HuH-7.5 (cell line): Measurements from ENCODE around the gene PILRB.
"Not testable (repeated sequence)": the region's sequence is repeated elsewhere in the genome, so short reads cannot be mapped to it uniquely, and the experiment has no call there.

Experiments
- DNase-seq: peaks from one replicate; pipeline ENCODE4 v3.0.0; 2011; ENCODE audit warnings: low spot score

The PILRB gene

DNA sequence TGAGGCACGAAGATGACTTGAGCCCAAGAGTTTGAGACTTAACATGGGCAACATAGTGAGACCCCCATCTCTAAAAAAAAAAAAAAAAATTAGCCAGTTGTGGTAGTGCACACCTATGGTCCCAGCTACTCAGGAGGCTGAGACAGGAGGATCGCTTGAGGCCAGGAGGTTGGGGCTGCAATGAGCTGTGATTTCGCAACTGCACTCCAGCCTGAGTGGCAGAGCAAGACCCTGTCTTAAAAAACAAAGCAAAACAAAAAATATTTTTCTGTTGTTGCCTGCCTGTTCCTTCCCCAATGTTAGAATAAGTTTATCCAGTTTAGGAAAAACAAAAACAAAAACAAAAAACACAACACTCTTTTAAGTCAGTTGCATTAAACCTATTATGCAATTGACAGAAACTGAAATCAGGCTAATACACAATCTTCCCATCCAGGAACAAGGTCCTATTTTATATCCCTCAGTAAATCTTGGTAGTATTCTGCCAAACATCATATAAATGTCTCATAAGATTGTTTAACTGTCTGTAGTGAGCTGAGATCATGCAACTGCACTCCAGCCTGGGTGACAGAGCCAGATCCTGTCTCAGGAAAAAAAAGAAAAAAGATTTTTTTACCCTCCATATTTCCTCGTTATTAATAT is 20.3 kb downstream of the PILRB start:
- no peak for DNase-seq

DNA sequence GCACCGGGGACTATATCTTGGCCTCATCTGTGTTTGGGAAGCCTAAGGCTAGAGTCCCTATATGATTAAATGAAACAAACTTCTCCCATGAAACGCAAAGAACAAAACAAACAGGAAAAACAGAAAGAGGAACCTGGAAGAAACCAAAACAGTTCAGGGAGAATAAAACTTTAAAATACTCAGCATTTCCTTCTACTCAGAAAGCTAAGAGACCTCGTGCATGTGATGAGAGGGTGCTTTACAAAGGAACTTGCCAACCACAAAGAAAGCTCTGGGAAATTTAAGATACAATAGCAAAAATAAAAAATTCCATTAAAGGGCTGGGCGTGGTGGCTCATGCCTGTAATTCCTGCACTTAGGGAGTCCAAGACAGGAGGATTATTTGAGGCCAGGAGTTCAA is 22.3 kb downstream of the PILRB start:
- no peak for DNase-seq

DNA sequence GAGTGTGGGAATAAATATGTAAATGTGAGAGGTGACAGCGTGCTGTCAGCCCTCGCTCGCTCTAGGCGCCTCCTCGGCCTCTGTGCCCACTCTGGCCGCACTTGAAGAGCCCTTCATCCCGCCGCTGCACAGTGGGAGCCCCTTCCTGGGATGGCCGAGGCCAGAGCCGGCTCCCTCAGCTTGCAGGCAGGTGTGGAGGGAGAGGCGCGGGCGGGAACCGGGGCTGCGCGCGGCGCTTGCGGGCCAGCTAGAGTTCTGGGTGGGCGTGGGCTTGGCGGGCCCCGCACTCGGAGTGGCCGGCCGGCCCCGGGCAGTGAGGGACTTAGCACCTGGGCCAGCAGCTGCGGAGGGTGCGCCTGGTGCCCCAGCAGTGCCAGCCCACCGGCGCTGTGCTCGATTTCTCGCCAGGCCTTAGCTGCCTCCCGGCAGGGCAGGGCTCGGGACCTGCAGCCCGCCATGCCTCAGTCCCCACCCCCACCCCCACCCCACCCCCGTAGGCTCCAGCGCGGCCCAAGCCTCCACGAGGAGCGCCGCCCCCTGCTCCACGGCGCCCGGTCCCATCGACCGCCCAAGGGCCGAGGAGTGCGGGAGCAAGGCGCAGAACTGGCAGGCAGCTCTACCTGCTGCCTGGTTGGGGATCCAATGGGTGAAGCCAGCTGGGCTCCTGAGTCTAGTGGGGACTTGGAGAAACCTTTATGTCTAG is 23.8 kb downstream of the PILRB start:
- DNase-seq: not testable (repeated sequence)

DNA sequence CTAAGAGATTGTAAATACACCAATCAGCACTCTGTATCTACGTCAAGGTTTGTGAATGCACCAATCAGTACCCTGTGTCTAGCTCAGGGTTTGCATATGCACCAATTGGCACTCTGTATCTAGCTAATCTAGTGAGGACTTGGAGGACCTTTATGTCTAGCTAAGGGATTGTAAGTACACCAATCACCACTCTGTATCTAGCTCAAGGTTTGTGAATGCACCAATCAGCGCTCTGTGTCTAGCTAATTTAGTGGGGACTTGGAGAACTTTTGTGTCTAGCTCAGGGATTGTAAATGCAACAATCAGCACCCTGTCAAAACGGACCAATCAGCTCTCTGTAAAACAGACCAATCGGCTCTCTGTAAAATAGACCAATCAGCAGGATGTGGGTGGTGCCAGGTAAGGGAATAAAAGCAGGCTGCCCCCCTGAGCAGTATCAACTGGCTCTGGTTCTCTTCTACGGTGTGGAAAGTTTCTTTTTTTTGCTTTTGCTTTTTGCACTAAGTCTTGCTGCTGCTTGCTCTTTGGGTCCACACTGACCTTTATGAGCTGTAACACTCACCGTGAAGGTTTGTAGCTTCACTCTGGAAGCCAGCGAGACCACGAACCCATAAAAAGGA is 24.4 kb downstream of the PILRB start:
- DNase-seq: not testable (repeated sequence)

DNA sequence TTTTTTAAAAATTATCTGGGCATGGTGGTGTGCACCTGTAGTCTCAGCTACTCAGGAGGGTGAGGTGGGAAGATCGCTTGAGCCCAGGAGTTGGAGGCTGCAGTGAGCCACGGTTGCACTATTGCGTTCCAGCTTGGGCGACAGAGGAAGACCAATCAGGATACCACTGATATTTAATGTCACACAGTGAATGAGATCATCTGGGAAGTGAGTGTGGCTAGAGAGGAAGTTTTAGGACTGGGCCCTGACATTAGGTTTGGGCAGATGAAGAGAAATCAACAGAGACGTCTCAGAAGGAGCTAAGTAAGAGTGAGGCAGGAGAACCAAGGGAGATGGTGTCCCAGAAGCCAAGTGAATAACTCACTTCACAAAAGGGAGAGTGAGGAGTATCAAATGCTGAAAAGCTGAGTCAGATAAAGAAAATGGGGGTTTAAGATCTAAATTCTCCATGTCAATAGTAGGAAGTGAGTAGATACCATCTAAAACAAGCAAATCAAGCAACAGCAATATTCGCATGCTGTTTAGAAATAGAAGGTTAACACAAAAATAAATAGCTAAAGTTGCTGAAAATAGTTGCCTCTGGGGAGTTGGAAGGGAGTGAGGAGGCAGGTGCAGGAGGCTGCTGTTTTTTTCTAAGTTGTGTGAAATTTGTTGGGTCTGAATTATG is 26.8 kb downstream of the PILRB start:
- DNase-seq: no peak

DNA sequence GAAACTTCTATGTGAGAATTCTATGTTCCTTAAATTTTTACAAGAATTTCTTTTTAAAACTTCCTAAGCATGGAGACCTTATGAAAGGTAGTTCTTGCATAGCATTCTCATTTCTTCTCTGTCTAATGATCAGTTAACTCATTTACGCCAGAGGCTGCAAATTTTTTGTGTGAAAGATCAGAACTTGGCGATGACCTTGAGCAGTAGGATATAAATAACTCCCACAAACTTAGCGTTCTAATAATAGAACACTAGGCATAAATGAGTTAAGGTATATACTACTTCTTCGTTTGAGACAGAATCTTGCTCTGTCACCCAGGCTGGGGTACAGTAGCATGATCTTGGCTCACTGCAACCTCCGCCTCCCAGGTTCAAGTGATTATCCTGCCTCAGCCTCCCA is 29.0 kb downstream of the PILRB start:
- no peak for DNase-seq

DNA sequence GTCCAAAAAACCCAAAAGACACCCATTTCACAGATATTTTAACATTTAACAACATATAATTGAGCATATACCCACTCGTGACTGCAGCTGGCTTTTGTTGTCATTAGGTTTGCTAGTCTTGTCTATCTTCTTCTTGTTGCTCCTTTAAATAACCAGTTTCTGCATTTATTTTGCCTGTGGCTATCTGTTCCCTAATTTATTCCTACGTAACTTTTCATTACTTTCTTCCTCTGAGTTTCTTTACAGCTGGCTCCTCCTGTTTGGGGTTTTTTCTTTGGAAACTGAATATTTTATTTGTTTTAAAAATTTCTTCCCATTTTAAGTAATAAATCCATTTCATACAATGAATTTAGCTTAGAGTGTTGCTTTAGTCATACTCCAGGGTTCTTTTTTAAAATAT is 29.8 kb downstream of the PILRB start:
- no peak for DNase-seq

DNA sequence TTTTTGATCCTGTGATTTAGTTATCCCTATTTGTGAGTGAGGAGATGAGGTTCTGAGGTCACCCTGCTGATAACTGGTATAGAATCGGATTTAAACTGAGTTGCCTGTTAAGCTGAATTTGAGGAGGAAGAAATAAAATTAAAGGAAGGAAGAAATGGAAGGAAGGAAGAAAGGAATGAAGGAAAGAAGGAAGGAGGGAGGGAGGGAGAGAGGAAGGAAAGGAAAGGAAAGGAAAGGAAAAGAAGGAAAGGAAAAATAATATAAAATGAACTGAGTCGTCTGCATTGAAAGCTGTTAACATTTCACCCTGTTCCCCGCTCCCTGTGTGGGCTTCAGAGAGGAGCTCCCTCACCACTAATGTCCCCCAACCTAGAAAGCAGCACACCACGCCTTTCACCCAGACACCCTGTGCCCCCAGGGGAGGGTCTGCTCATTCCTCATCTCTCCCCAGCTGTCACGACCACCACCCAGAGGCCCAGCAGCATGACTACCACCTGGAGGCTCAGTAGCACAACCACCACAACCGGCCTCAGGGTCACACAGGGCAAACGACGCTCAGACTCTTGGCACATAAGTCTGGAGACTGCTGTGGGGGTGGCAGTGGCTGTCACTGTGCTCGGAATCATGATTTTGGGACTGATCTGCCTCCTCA is 31.6 kb downstream of the PILRB start:
- no peak for DNase-seq

DNA sequence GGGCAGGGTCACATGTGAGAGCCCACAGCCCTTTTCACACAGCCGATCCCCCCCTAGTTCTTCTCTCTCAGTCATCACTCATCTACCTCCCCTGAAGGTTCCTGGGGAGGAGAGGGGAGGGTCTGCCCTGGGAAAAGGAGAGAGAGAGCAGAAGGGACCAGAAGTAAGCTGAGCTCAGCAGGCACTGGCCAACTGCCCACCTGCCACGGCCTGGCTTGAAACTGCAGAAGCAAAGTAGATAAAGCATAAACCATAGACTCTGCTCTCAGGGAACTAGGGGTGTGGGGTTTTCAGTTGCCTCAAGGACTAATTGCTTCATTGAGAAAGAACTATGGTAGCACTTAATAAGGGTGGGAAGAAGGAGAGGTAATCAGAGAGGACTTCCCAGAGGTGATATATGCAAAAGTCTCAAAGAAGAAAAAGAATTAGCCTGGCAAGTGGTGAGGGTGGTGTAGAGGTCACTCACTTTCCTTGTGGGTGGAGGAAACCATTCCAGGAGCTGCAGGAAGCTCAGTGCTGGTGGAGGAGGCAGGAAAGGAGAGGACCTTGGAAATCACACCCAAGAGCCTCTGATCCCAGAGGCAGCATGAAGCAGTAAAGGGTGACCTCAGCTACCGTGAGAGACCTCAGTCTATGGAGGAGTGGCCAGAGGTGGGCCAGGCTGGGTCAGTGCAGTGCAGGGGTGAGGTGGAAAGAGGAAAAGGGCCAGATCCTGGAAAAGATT is 32.5 kb downstream of the PILRB start:
- no peak for DNase-seq

DNA sequence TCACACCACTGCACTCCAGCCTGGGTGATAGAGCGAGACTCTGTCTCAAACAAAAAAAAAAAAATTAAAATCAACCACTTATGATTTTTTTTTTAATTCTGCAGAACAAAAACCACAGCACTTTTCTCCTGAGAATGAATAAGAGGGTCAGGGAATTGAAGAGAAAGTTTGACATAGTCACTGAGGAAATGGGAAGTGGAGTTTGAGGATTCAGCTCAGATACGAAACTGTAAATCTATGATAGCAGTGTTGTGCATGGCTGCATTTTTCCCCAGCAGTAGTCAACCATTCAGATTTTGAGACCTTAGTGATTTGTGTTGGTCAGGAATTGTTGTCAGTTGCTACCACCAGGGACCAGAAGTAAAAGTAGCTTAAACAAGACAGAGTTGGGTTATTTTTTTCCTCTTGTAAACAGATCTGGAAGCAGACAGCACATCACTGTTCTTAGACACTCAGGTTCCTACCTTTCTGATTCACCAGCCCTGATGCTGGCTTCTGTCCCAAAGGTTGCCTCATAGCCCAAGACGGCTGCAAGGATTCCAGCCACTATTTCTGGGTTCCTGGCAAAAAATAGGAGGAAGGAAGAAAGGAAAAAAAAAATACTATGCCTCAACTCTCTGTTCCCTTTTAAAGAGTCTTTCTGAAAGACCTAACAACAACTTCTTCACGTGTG is 35.5 kb downstream of the PILRB start:
- no peak for DNase-seq

DNA sequence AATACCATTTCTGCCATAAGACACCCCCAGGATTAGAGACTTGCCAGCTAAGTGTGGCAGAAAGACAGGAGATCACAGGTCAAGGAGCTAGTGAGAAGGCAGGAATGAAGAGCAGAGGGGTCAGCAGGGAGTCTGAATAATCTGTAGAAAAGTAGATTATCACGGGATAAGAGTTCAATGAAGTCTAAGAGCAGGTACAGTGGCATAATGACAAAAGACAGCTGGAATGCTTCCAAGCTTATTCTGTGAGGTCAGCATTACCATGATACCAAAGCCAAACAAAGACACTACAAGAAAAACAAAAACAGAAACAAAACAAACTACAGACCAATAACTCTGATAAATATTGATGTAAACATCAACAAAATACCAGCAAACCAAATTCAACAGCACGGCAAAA is 36.2 kb downstream of the PILRB start:
- DNase-seq: no peak

DNA sequence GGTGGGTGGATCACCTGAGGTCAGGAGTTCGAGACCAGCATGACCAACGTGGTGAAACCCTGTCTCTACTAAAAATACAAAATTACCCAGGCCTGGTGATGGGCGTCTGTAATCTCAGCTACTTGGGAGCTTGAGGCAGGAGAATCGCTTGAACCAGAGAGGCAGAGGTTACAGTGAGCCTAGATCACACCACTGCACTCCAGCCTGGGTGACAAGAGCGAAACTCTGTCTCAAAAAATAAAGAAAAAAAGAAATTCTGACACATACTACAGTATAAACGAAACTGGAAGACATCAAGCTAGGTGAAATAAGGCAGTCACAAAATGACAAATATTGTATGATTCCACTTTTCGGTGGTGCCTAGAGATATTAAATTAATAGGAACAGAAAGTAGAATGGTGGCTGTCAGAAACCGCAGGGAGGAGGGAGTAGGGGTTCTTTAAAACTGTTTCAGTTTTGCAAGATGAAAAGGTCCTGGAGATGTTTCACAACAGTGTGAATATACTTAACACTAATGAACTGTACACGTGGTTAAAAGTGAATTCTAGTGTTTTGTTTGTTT is 38.6 kb downstream of the PILRB start:
- no peak for DNase-seq

DNA sequence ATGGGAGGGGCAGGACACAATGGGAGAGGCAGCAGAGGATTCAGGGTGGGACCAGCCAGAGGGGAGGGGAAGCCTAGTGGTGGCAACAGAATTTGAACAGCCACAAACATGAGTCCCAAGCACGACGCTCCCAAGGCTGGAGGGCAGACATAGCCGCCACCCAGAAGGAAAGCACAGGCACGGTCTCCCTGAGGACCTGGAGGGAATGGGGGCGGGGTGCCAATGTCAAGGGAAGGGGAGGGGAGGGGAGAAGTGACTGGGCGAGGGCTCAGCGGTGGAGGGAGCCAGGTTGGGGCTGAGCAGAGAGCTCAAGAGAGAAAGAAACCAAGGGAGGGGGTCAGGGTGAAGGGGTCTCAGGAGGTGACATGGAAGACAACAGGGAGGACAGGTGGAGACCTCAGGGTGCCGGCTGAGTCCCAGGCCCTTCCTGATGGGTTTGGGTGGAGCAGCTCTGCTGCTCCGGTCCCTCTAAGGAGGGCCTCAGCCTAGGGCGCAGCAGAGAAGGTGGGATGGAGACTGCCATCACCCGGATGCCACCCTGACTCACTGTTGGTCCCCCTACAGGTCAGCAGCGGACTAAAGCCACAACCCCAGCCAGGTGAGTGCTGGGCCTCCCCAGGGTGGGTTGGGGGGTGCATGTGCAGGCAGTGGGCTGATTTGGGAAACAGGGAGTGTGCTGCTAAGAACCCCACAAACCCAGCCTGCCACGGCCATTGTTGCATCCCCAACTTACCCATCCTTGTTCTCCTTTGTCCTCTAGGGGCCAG is 39.6 kb downstream of the PILRB start:
- DNase-seq: no peak

DNA sequence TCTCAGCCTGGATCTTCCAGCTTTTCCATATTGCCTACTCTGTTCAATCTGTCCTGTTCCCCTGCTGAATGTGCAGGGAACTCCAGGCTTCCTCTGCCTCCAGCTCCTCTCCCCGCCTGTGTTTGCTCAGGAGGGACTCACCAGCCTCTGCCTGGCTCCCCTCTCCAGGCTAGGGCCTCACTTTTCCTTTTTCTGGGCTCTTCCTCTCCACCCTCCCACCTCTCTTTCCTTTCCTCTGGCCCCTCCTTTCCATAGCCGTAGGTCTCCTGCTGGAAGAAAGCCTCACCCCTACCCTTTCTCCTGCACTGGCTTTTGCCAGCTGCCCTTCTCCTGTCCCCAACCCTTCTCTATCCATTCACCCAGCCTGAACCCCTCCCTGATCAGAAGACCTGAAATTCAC is 40.3 kb downstream of the PILRB start:
- DNase-seq: no peak

DNA sequence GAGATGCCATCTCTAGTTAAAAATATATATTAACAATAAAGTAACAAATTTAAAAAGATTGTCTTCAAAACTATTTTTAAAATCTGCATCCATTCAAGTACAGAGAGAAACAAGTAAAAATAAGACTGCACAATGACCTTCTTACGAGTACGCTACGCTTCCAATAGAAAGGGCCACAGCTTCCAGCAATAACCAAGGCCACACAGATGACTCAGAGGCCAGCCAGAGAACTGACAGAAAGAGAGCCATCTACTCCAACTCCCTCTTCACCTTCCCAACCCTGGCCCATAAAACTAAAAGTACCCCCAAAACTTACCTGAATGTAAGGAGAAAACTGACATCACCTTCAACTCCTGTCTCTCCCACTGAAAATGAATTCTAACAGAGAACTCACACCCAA is 42.1 kb downstream of the PILRB start:
- no peak for DNase-seq

DNA sequence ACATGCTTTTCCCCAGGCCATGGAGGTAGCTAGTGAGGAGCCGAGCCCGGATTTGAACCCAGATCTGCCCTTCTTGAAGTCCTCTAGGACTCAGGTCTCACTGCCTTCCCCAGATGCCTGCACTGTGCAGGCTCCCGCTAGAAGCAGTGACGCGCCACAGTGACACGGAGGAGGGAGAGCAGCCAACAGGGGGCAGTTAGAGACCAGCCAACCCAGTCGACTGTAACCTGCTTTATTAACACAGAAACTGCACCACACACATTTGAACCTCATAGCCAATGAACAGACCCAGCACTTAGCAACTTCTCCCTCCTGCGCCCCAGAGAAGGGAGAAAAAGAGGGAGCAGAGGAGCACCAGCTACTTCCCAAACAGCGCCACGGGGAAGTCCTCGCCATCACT is 42.7 kb downstream of the PILRB start:
- DNase-seq: no peak

DNA sequence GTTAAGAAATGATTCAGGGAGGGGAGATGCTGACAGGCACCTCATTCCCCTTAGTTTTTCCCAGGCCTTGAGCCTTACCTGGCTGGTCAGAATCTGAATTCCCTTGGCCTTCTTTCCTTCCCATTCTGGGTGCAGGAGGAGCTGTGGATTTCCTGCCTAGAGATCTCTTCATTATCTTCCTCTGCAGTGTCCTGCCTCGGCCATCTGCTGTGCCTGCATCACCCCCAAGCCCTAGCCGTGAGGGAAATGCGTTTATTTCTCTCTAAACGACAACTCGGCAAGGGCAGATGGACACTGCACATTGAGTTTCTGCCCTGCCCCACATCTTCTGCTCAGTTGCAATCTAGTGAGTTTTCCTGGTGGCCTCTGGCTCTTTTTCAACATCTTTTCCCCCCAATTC is 43.9 kb downstream of the PILRB start:
- no peak for DNase-seq

DNA sequence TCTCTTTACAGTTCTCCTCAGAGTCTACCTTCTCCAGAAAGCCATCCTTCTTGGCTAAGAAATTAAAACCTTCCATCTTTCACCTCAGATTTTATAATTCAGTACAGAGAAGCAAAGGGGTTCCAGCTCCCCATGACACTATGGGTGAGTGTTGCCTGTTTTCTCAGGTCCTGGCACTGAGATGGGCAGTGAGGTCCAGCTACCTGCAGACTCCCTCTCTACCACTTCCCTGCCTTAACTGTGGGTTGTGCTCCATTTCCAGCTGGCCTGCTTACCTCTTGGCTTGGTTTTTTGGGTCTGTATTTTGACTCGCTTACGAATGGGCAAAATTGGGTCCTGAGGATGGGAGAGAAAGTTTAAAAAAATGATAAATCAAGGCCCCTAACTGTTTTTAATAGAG is 44.3 kb downstream of the PILRB start:
- no peak for DNase-seq

DNA sequence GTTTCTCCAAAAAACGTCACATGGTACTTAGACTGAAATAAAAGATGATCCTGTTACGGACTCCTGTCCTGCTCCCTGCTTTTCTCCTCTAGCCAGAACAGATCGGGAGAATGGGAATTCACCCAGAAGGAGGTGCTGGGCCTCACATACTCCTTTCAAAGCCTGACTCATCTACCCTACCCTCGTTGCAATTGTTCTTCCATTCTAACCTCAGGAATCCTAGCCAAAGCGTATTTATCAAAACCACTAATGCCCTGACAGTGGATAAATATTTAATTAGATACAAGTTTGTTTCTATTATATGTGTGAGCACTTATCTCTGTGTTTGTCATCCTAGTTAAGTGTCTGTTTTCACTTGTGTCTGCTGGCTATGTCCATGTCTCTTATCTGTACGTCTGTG is 48.9 kb downstream of the PILRB start:
- DNase-seq: no peak
